ENCODE measurements around the gene GBF1. TPM values are rescaled to one million over a fixed set of nuclear protein-coding genes. Genes with fewer than 3 reads are reported as not detected.

Gene GBF1
- polyA plus RNA-seq, 1 of the 3 experiments (the other 2 are of a cell fraction): 12.3 TPM

DNA sequence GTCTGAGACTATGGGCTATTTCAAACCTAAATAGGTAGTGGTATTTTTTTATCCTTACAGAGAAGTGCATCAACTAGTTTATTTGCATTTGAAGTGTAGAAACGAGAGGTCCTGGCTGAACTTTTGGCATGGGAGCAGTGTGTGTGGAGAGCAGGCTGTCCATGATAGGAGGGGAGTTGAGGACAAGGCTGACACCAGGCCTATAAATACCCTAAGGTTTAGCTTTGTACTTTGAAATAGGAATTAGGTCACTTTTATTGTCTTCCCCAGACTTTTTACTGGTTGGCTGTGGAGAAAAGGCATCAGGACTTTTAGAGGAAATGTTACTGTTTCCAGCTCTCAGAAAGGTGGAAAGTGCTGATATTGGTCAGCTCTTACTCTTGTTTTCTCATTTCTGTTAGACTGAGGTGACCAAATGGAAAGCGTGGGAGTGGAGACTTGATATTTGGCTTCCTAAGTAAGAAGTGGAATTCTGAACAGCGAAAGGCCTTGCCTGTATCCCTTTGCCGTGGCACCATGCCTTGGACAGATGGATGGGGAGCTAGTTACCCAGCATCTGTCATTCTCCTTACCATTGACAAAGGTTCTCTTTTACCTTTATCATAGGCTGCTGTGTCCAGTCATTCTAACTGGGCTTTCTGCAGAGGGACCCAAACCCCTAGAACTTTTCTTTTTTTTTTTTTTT lies 46.0 kb downstream of the GBF1 start:
- CTCF ChIA-PET: interaction anchor here (0.9 to 2.3 kb wide), 5 partner anchors 61 to 122 kb away, joined by 3 to 12 read pairs (median 4); partner anchors contain the start of gene ELOVL3
- 96% methylated on average over 3 of the region's 4 CpGs for WGBS (ENCODE audit: low lambda C conversion rate)

DNA sequence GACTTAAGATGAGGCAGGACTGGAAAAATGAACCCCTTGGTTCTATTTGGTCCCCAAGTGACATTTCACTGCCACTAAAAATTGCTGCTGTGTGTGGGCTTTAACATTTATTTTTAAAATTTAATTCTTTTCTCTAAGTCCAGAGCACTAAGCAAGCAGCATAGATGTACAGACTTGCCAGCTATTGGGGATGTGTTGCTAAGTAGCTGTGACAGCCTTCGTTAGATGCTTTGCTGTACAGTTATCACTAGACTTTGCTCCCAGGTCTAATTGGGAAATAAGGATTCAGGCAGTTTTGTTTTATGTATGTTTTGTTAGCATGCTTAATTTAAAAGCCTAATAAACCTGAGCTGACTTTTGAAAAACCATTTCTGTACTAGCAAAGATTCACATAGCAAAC lies 51.8 kb downstream of the GBF1 start:
- no peak overlapping the region for H3K4me2 ChIP-seq
- H3K36me3 ChIP-seq (replicated peaks in 1 of 2; ENCODE audit: control insufficient read depth in 1 of 2, insufficient read depth in 2 of 2, low read length in 1 of 2): peaks cover 0 to 4% of the 10 kb centered on the region in 2 experiments
- H3K27me3 ChIP-seq (ENCODE audit: insufficient read depth): no peaks in the 10 kb centered on the region
- no peak overlapping the region for H3K9ac ChIP-seq
- no peak overlapping the region for H3K4me3 ChIP-seq (ENCODE audit: low read depth in 2 of 2, low read length in 1 of 2)
- no peak for TF ChIP-seq RXRA (IDR thresholded peaks at IDR 0.05; ENCODE audit: borderline replicate concordance, low read depth)
- no peak for TF ChIP-seq FOSL2 (IDR thresholded peaks at IDR 0.05; ENCODE audit: borderline replicate concordance, low read depth)
- TF ChIP-seq CHD2 (IDR thresholded peaks at IDR 0.05; ENCODE audit: low read length, partially characterized antibody): no peak
- no peak for TF ChIP-seq NRF1 (IDR thresholded peaks at IDR 0.05; ENCODE audit: low read depth, low read length)
- no peak for TF ChIP-seq YY1 (IDR thresholded peaks at IDR 0.05; ENCODE audit: low read depth)
- no peak for TF ChIP-seq SIN3A (IDR thresholded peaks at IDR 0.05; ENCODE audit: borderline replicate concordance, low read depth, low read length)
- no peak for TF ChIP-seq EP300 (IDR thresholded peaks at IDR 0.05; ENCODE audit: borderline replicate concordance in 1 of 2, low read depth in 1 of 2, low read length in 1 of 2)
- TF ChIP-seq JUND (IDR thresholded peaks at IDR 0.05): no peak
- TF ChIP-seq, protein P1, sequence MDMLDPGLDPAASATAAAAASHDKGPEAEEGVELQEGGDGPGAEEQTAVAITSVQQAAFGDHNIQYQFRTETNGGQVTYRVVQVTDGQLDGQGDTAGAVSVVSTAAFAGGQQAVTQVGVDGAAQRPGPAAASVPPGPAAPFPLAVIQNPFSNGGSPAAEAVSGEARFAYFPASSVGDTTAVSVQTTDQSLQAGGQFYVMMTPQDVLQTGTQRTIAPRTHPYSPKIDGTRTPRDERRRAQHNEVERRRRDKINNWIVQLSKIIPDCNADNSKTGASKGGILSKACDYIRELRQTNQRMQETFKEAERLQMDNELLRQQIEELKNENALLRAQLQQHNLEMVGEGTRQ (IDR thresholded peaks at IDR 0.05; ENCODE audit: borderline replicate concordance, low read depth, low read length): no peak
- TF ChIP-seq EZH2phosphoT487 (IDR thresholded peaks at IDR 0.05; ENCODE audit: borderline replicate concordance, low read depth): no peak
- TF ChIP-seq TEAD4 (IDR thresholded peaks at IDR 0.05; ENCODE audit: borderline replicate concordance, insufficient read depth): no peak
- no peak for TF ChIP-seq GABPA (IDR thresholded peaks at IDR 0.05; ENCODE audit: low read depth)
- no peak for TF ChIP-seq ELF1 (IDR thresholded peaks at IDR 0.05)
- TF ChIP-seq, protein P2, sequence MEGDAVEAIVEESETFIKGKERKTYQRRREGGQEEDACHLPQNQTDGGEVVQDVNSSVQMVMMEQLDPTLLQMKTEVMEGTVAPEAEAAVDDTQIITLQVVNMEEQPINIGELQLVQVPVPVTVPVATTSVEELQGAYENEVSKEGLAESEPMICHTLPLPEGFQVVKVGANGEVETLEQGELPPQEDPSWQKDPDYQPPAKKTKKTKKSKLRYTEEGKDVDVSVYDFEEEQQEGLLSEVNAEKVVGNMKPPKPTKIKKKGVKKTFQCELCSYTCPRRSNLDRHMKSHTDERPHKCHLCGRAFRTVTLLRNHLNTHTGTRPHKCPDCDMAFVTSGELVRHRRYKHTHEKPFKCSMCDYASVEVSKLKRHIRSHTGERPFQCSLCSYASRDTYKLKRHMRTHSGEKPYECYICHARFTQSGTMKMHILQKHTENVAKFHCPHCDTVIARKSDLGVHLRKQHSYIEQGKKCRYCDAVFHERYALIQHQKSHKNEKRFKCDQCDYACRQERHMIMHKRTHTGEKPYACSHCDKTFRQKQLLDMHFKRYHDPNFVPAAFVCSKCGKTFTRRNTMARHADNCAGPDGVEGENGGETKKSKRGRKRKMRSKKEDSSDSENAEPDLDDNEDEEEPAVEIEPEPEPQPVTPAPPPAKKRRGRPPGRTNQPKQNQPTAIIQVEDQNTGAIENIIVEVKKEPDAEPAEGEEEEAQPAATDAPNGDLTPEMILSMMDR (IDR thresholded peaks at IDR 0.05): no peak
- no peak for TF ChIP-seq RFX5 (IDR thresholded peaks at IDR 0.05; ENCODE audit: low read length)
- H3K9me3 ChIP-seq: no peaks in the 10 kb centered on the region
- H3K27ac ChIP-seq (ENCODE audit: low read depth in 2 of 2, low read length in 1 of 2): no peak overlapping the region
- no peaks in the 10 kb centered on the region for H3K9me2 ChIP-seq
- no peak overlapping the region for H2AFZ ChIP-seq (ENCODE audit: low read depth)
- ChIA-PET CTCF (interaction anchor here (0.6 to 1.9 kb wide), 3 partner anchors 9 to 41 kb away, joined by 3 to 6 read pairs (median 6); no protein-coding TSS in a partner anchor), POLR2A (no interaction called here)
- DNase-seq: no peak
- H3K79me2 ChIP-seq (ENCODE audit: insufficient read depth): peaks cover 45% of the 10 kb centered on the region
- 95% methylated on average over 1 of the region's 1 CpG for WGBS (ENCODE audit: low lambda C conversion rate)
- H3F3A ChIP-seq (replicated peaks; ENCODE audit: insufficient read depth): peaks cover 15% of the 10 kb centered on the region
- 0 out of 4 replicates have a peak, but pooled peaks cover 0 to 4% of the 10 kb centered on the region in 2 experiments for H3K4me1 ChIP-seq (ENCODE audit: control insufficient read depth in 1 of 2, insufficient read depth in 2 of 2, low read depth in 1 of 2, low read length in 1 of 2)
- H4K20me1 ChIP-seq (ENCODE audit: insufficient read depth): 0 out of 2 replicates have a peak, but pooled peaks cover 6% of the 10 kb centered on the region

More for the DNA sequence above, 46.0 kb downstream of the GBF1 start:
- Histone ChIP-seq H3F3A (replicated peaks; ENCODE audit: insufficient read depth) (peaks cover 6% of the 10 kb centered on the region), H3K27ac (ENCODE audit: low read depth in 2 of 2, low read length in 1 of 2) (no peak overlapping the region), H3K27me3 (ENCODE audit: insufficient read depth) (no peaks in the 10 kb centered on the region), H3K4me3 (ENCODE audit: low read depth in 2 of 2, low read length in 1 of 2) (no peak overlapping the region), H3K79me2 (ENCODE audit: insufficient read depth) (peaks cover 64% of the 10 kb centered on the region), H3K9me2 (no peaks in the 10 kb centered on the region), H3K36me3 (replicated peaks in 1 of 2; ENCODE audit: control insufficient read depth in 1 of 2, insufficient read depth in 2 of 2, low read length in 1 of 2) (peaks cover under 1 to 8% of the 10 kb centered on the region in 2 experiments), H3K9me3 (no peaks in the 10 kb centered on the region), H3K4me2 (no peak overlapping the region), H2AFZ (ENCODE audit: low read depth) (no peak overlapping the region), H3K9ac (no peak overlapping the region), H3K4me1 (ENCODE audit: control insufficient read depth in 1 of 2, insufficient read depth in 2 of 2, low read depth in 1 of 2, low read length in 1 of 2) (no peaks in the 10 kb centered on the region), H4K20me1 (ENCODE audit: insufficient read depth) (peaks cover 17% of the 10 kb centered on the region)
- no peak for DNase-seq
- TF ChIP-seq MEF2A (IDR thresholded peaks at IDR 0.05; ENCODE audit: borderline replicate concordance, low read depth) (no peak), FOSL2 (IDR thresholded peaks at IDR 0.05; ENCODE audit: borderline replicate concordance, low read depth) (no peak), POLR2AphosphoS5 (IDR thresholded peaks at IDR 0.05; ENCODE audit: low read depth, low read length) (no peak), TEAD4 (IDR thresholded peaks at IDR 0.05; ENCODE audit: borderline replicate concordance, insufficient read depth) (no peak), YY1 (IDR thresholded peaks at IDR 0.05; ENCODE audit: low read depth) (no peak), TCF12 (IDR thresholded peaks at IDR 0.05) (no peak), MAX (IDR thresholded peaks at IDR 0.05; ENCODE audit: low read depth) (no peak)
- TF ChIP-seq, protein P3, sequence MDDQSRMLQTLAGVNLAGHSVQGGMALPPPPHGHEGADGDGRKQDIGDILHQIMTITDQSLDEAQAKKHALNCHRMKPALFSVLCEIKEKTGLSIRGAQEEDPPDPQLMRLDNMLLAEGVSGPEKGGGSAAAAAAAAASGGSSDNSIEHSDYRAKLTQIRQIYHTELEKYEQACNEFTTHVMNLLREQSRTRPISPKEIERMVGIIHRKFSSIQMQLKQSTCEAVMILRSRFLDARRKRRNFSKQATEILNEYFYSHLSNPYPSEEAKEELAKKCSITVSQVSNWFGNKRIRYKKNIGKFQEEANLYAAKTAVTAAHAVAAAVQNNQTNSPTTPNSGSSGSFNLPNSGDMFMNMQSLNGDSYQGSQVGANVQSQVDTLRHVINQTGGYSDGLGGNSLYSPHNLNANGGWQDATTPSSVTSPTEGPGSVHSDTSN (IDR thresholded peaks at IDR 0.05): no peak
- POLR2A ChIA-PET: no interaction called here
